Measurements from ENCODE around the gene MIOX.

DNA sequence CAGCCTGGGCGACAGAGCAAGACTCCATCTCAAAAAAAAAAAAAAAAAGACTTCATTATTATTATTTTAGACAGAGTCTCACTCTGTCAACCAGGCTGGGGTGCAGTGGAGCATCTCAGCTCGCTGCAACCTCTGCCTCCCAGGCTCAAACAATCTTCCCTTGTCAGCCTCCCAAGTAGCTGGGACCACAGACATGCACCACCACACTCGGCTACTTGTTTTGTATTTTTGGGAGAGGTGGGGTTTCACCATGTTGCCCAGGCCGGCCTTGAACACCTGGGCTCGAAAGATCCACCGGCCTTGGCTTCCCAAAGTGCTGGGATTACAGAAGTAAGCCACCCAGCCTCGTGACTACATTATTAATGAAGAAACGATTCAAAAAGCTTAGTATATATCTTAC is 48.5 kb downstream of the MIOX start:
- no peak for TF ChIP-seq EZH2 (IDR thresholded peaks at IDR 0.05; ENCODE audit: low read depth)
- TF ChIP-seq, protein P1, sequence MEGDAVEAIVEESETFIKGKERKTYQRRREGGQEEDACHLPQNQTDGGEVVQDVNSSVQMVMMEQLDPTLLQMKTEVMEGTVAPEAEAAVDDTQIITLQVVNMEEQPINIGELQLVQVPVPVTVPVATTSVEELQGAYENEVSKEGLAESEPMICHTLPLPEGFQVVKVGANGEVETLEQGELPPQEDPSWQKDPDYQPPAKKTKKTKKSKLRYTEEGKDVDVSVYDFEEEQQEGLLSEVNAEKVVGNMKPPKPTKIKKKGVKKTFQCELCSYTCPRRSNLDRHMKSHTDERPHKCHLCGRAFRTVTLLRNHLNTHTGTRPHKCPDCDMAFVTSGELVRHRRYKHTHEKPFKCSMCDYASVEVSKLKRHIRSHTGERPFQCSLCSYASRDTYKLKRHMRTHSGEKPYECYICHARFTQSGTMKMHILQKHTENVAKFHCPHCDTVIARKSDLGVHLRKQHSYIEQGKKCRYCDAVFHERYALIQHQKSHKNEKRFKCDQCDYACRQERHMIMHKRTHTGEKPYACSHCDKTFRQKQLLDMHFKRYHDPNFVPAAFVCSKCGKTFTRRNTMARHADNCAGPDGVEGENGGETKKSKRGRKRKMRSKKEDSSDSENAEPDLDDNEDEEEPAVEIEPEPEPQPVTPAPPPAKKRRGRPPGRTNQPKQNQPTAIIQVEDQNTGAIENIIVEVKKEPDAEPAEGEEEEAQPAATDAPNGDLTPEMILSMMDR (conservative IDR thresholded peaks at IDR 0.05) = no peak

All from PC-9 (cell line).